ENCODE measurements around the gene SEMG2.

SEMG2 gene

GRCh38 chr20:45223136-45223535 is 2.0 kb downstream of the SEMG2 start:
- H2AFZ ChIP-seq (ENCODE audit: low read length), result no peak overlapping the region
- no peak for DNase-seq
- H4K20me1 ChIP-seq (ENCODE audit: insufficient read depth, low read length), result no peaks in the 10 kb centered on the region
- H3K9me2 ChIP-seq (replicated peaks; ENCODE audit: insufficient read depth, low read length), result no peaks in the 10 kb centered on the region
- no peaks in the 10 kb centered on the region for H3K4me1 ChIP-seq (ENCODE audit: low read length)
- no peaks in the 10 kb centered on the region for H3K36me3 ChIP-seq (replicated peaks; ENCODE audit: insufficient read depth, low read length)
- no peaks in the 10 kb centered on the region for H3K27me3 ChIP-seq (replicated peaks; ENCODE audit: insufficient read depth, low read length)
- H3K9ac ChIP-seq (ENCODE audit: low read length), result no peak overlapping the region
- H3K4me2 ChIP-seq (ENCODE audit: low read depth, low read length), result no peak overlapping the region
- H3K4me3 ChIP-seq (ENCODE audit: low read length), result no peak overlapping the region
- no peaks in the 10 kb centered on the region for H3K9me3 ChIP-seq (replicated peaks; ENCODE audit: insufficient read depth, low read length)
- H3K79me2 ChIP-seq (ENCODE audit: low read length), result no peaks in the 10 kb centered on the region
- TF ChIP-seq EZH2phosphoT487 (IDR thresholded peaks at IDR 0.05; ENCODE audit: low read length) (no peak), EZH2 (optimal IDR thresholded peaks at IDR 0.05; ENCODE audit: low read depth, low read length) (no peak), CTCF (IDR thresholded peaks at IDR 0.05; ENCODE audit: low read length) (no peak)
- H3K27ac ChIP-seq (ENCODE audit: low read length), result no peak overlapping the region
- H3F3A ChIP-seq (ENCODE audit: insufficient read depth, low read length), result no peaks in the 10 kb centered on the region

GRCh38 chr20:45226287-45226686 is 5.1 kb downstream of the SEMG2 start:
- Histone ChIP-seq H3K9me2 (replicated peaks; ENCODE audit: insufficient read depth, low read length) (no peaks in the 10 kb centered on the region), H3K4me3 (ENCODE audit: low read length) (no peak overlapping the region), H2AFZ (ENCODE audit: low read length) (no peak overlapping the region), H4K20me1 (ENCODE audit: insufficient read depth, low read length) (no peaks in the 10 kb centered on the region), H3K36me3 (replicated peaks; ENCODE audit: insufficient read depth, low read length) (no peaks in the 10 kb centered on the region), H3K4me2 (ENCODE audit: low read depth, low read length) (no peak overlapping the region), H3F3A (ENCODE audit: insufficient read depth, low read length) (no peaks in the 10 kb centered on the region), H3K27ac (ENCODE audit: low read length) (no peak overlapping the region), H3K9me3 (replicated peaks; ENCODE audit: insufficient read depth, low read length) (no peaks in the 10 kb centered on the region), H3K27me3 (replicated peaks; ENCODE audit: insufficient read depth, low read length) (no peaks in the 10 kb centered on the region), H3K9ac (ENCODE audit: low read length) (no peak overlapping the region), H3K4me1 (ENCODE audit: low read length) (no peaks in the 10 kb centered on the region), H3K79me2 (ENCODE audit: low read length) (no peaks in the 10 kb centered on the region)
- no peak for DNase-seq
- no peak for TF ChIP-seq EZH2phosphoT487 (IDR thresholded peaks at IDR 0.05; ENCODE audit: low read length)
- TF ChIP-seq CTCF (IDR thresholded peaks at IDR 0.05; ENCODE audit: low read length), result no peak
- no peak for TF ChIP-seq EZH2 (optimal IDR thresholded peaks at IDR 0.05; ENCODE audit: low read depth, low read length)

- Histone ChIP-seq H3K9me3 (replicated peaks; ENCODE audit: insufficient read depth, low read length) (no peaks in the 10 kb centered on the region), H4K20me1 (ENCODE audit: insufficient read depth, low read length) (no peaks in the 10 kb centered on the region), H3K27me3 (replicated peaks; ENCODE audit: insufficient read depth, low read length) (no peaks in the 10 kb centered on the region), H3K79me2 (ENCODE audit: low read length) (no peaks in the 10 kb centered on the region), H3F3A (ENCODE audit: insufficient read depth, low read length) (no peaks in the 10 kb centered on the region), H3K9ac (ENCODE audit: low read length) (no peak overlapping the region), H3K4me2 (ENCODE audit: low read depth, low read length) (peak overlapping the region; percentile 26; the same call in 1 of the 2 replicates), H3K27ac (ENCODE audit: low read length) (no peak overlapping the region), H3K4me1 (ENCODE audit: low read length) (no peaks in the 10 kb centered on the region), H3K4me3 (ENCODE audit: low read length) (no peak overlapping the region), H3K9me2 (replicated peaks; ENCODE audit: insufficient read depth, low read length) (no peaks in the 10 kb centered on the region), H2AFZ (ENCODE audit: low read length) (peak overlapping the region; percentile 66), H3K36me3 (replicated peaks; ENCODE audit: insufficient read depth, low read length) (no peaks in the 10 kb centered on the region)
- DNase-seq, result peak; percentile 46
- TF ChIP-seq CTCF (IDR thresholded peaks at IDR 0.05; ENCODE audit: low read length), result peak; percentile 65
- no peak for TF ChIP-seq EZH2phosphoT487 (IDR thresholded peaks at IDR 0.05; ENCODE audit: low read length)
Measured at GRCh38 chr20:45229264-45230056, 8.3 kb downstream of the SEMG2 start.

Measured in MM.1S (cell line).